ENCODE results near the gene PIGU. TPM values are rescaled to one million over a fixed set of nuclear protein-coding genes. Genes with fewer than 3 reads are reported as not detected.
A peak's percentile ranks its signal among the peaks of the same experiment; 100 is the strongest.

PIGU gene
- polyA plus RNA-seq, 1 experiment, result 35.2 TPM

DNA sequence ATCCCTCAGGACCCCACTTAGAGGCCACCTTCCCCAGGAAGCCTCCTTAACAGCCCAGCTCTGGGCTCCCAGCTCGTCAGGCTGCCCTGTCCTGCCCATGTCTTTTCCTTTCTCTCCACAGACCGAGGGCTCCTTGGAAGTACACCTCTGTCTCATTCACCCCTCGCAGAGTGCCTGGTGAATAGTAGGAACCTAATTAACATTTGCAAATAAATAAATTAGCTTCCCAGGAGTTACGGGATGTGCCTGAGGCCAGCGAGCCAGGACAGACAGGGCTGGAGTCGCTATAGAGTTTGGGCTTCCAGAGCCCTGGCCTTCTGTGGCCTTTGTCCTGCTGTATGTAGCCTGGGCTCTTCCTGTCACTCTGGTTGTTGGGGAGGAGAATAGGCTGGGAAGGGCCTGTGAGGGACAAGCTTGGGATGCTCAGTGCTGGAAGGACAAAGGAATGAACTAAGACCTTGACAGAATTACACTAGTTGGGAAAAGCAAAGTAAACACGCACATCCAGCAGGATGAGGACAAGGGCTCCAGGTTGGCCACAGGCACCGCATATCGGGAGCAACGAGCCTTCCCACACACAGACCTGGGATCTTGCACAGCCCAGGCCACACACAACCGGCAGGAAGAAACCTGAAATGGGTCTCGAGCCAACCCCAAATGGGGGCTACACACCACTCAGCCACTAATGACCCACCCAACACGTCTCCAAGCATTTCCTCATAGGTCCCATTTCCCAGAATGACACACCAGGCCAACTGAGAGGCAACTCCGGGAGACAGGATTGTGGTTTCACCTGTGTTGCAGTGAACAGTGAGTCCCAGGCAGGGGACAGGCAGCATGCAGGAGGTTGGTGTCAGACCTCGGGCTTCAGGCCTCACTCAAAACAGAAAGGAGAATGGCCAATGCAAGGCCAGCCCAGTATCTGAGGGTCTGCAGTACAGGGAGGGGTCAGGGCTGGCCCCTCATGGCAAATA is 108.7 kb downstream of the PIGU start:
- no peaks in the 10 kb centered on the region for H3K27me3 ChIP-seq (ENCODE audit: control insufficient read depth, insufficient read depth, low read length)
- TF ChIP-seq, protein P1, sequence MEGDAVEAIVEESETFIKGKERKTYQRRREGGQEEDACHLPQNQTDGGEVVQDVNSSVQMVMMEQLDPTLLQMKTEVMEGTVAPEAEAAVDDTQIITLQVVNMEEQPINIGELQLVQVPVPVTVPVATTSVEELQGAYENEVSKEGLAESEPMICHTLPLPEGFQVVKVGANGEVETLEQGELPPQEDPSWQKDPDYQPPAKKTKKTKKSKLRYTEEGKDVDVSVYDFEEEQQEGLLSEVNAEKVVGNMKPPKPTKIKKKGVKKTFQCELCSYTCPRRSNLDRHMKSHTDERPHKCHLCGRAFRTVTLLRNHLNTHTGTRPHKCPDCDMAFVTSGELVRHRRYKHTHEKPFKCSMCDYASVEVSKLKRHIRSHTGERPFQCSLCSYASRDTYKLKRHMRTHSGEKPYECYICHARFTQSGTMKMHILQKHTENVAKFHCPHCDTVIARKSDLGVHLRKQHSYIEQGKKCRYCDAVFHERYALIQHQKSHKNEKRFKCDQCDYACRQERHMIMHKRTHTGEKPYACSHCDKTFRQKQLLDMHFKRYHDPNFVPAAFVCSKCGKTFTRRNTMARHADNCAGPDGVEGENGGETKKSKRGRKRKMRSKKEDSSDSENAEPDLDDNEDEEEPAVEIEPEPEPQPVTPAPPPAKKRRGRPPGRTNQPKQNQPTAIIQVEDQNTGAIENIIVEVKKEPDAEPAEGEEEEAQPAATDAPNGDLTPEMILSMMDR (IDR thresholded peaks at IDR 0.05; ENCODE audit: insufficient read depth, low read depth, low read length), result no peak
- no peak for DNase-seq (ENCODE audit: low read depth)
- H3K36me3 ChIP-seq (ENCODE audit: control insufficient read depth, insufficient read depth, low read length), result no peaks in the 10 kb centered on the region
- H3K4me3 ChIP-seq (ENCODE audit: low read depth, low read length), result no peak overlapping the region
- CTCF ChIA-PET, result interaction anchor here (0.8 to 1.3 kb wide), 6 partner anchors 9 to 378 kb away, joined by 3 to 4 read pairs (median 3); no protein-coding TSS in a partner anchor
- POLR2A ChIA-PET, result no interaction called here

DNA sequence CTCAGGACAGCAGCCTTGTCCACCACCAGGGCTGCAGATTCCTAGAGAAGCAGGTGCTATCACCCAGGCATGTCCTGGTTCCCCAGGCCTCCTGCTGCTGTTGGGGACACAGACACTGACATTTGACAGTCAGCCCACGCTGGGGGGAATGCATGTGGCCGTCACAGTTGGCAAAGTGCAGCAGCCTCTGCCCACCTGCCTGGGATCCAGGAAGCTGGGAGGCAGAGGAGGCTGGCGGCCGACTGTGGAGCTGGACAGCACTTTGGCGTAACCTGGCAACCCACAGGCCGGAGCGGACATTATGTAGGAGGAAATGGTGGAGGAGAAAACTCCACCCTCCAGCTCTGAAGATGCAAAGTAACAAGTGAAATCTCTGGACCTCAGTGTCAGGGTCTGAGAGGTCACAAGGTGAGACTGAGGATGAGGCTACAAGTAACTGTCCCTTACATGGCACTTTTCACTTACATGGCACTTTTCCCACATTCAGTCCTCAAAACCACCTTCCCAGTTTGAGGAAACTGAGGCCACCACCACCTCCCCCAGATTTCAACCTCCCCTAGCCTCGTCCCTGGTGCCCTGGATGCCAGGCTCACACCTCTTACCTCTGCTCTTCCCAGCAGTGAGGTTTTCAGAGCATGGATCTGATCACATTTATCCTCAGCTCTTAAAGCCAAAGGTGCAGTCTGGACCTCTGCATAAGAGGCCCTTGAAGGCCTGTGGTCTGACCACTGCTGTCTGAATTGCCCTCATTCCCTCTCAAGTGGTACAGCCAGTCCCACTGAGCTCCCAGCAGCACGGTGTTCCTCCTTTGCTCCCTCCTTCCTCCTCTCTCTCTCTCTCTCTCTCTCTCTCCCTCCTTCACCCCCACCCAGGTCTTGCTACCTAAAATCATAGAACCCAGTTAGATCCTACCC is 109.7 kb downstream of the PIGU start:
- TF ChIP-seq, protein P1 (IDR thresholded peaks at IDR 0.05; ENCODE audit: insufficient read depth, low read depth, low read length), result no peak
- ChIA-PET POLR2A (no interaction called here), CTCF (interaction anchor here (0.8 to 1.3 kb wide), 6 partner anchors 12 to 377 kb away, joined by 3 to 4 read pairs (median 3); no protein-coding TSS in a partner anchor)
- DNase-seq (ENCODE audit: low read depth), result no peak
- Histone ChIP-seq H3K36me3 (ENCODE audit: control insufficient read depth, insufficient read depth, low read length) (no peaks in the 10 kb centered on the region), H3K4me3 (ENCODE audit: low read depth, low read length) (no peak overlapping the region), H3K27me3 (ENCODE audit: control insufficient read depth, insufficient read depth, low read length) (no peaks in the 10 kb centered on the region)

DNA sequence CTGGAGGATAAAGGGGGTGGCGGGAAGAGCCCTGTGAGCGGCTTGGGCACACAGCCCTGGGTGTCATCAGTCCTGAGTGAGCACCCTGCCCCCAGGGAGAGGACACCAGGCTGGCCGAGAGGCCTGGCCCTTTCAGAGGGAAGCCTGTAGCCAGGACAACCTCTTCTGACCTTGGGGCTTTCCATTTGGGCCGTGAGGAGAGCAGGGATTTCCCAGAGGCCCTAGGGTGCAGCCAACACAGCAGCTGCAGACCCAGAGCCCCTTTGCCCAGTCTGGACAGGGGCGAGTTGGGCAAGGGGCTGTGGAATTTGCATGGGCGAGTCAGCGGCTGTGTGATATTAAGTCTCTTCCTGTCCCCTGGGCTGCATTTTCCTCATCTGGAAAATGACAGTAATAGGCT is 112.1 kb downstream of the PIGU start:
- Histone ChIP-seq H3K36me3 (ENCODE audit: control insufficient read depth, insufficient read depth, low read length) (no peaks in the 10 kb centered on the region), H3K4me3 (ENCODE audit: low read depth, low read length) (no peak overlapping the region), H3K27me3 (ENCODE audit: control insufficient read depth, insufficient read depth, low read length) (no peaks in the 10 kb centered on the region)
- POLR2A ChIA-PET, result no interaction called here
- TF ChIP-seq, protein P1 (IDR thresholded peaks at IDR 0.05; ENCODE audit: insufficient read depth, low read depth, low read length), result no peak
- no peak for DNase-seq (ENCODE audit: low read depth)
- CTCF ChIA-PET, result interaction anchor here (1.4 kb wide), 1 partner anchor 9 kb away, joined by 6 read pairs; no protein-coding TSS in a partner anchor

DNA sequence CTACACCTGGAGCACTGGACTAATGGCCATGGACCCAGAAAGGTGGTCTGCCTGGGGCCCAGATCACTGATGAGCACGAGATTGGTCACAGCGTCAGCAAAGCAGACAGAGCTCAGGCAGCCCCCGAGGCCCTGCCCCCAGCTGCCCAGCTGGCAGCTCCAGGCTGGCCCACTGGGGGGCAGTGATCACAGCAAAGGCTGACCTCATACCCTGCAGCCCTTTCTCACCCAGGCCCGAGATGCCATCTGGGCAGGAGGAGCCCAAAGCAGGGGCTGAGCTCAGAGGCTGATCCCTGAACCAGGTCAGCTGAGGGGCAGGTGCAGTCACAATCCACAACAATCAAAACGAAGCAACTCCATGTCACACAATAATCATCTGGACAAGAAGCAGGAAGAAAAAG is 114.3 kb downstream of the PIGU start:
- TF ChIP-seq, protein P1 (IDR thresholded peaks at IDR 0.05; ENCODE audit: insufficient read depth, low read depth, low read length), result peak; percentile 54
- ChIA-PET CTCF (interaction anchor here (1.0 to 2.8 kb wide), 5 partner anchors 11 to 250 kb away, joined by 3 to 9 read pairs (median 3); no protein-coding TSS in a partner anchor), POLR2A (no interaction called here)
- no peaks in the 10 kb centered on the region for H3K36me3 ChIP-seq (ENCODE audit: control insufficient read depth, insufficient read depth, low read length)
- no peak for DNase-seq (ENCODE audit: low read depth)
- H3K27me3 ChIP-seq (ENCODE audit: control insufficient read depth, insufficient read depth, low read length), result no peaks in the 10 kb centered on the region
- H3K4me3 ChIP-seq (ENCODE audit: low read depth, low read length), result no peak overlapping the region
